Measurements from ENCODE around the gene NEK9.

GRCh38 chr14:75096959-75097358 is 29.9 kb downstream of the NEK9 start:
- TF ChIP-seq CTCF (IDR thresholded peaks at IDR 0.05) (no peak), POLR2A (IDR thresholded peaks at IDR 0.05) (no peak)
